ENCODE measurements around the gene CFD.
"Not testable (repeated sequence)": the region's sequence is repeated elsewhere in the genome, so short reads cannot be mapped to it uniquely, and the experiment has no call there.

CFD gene

DNA sequence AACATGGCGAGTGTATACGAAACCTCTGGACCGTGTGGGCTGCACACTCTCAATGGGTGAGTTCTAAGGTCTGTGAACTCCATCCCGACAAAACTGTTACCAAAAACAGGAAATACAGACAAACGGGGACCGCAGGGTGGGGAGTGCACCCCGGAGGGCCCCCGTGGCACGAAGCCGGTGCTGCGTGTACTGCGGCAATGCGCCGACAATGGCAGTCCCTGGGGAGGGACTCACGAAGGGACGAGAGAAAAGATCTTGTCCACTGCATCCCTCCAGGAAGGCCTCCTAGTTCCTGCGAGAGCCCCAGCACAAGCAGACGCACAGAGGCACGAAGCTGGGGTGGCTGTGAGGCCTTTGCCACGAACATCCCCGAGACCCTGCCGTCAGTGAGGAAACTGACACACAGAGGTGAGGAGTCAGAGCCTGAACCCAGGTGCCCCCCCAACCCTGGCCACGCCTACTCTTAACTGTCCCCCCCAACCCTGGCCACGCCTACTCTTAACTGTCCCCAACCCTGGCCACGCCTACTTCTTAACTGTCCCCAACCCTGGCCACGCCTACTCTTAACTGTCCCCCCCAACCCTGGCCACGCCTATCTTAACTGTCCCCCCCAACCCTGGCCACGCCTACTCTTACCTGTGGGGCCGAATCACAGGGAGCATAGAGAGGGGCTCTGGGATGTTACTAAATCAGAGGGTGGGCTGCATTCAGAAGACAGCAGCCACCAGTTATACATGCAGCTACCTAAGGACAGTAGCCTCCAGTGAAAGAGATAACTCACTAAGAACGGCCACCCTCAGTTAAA is 29.3 kb downstream of the CFD start:
- no peak for DNase-seq (ENCODE audit: low spot score)

DNA sequence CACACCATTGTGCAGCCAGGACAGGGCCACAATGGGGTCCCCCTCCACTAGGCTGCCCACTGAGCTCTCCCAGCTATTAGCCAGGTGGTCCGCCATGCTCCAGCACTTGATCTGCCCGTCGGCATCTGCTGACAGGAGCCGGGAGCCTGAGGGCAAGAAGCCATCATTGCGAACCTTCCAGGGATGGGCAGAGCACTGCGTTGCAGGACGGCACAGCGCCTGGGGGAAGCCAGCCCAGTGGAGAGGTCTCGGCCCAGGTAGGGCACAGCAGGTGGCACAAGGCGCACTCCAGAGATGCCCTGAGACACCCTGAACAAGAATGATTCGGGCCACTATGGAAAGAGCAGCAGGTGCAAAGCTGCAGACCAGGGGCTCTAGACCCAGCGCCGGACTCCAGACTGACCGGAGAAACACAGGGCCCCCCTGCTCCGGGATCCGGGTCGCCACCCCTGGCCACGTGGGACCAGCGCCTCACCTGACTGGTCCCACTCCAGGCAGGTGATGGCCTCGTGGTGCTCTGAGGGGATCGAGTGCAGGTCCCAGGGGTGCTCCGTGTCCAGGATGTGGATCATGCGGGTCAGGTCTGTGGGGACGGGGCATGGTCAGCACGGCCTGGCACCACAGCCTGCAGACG is 30.3 kb downstream of the CFD start:
- DNase-seq (ENCODE audit: low spot score) = no peak

DNA sequence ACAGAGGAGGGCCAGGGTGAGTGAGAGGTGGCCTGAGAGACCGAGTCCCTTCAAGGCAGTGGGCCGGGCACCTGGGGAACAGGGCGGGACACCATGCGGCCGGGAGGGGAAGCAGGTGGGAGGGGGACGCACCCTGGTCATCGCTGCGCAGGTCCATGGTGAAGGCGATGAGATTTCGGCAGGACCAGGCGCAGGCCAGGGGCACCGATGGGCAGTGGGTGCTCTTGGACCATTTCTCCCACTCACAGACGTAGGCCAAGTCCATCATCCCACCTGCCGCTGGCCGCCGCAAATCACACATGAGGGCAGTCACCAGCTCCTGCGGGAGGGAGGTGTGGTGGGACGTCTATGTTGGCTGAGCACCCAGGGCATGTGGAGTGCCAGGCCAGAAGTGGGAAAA is 31.4 kb downstream of the CFD start:
- no peak for DNase-seq (ENCODE audit: low spot score)

DNA sequence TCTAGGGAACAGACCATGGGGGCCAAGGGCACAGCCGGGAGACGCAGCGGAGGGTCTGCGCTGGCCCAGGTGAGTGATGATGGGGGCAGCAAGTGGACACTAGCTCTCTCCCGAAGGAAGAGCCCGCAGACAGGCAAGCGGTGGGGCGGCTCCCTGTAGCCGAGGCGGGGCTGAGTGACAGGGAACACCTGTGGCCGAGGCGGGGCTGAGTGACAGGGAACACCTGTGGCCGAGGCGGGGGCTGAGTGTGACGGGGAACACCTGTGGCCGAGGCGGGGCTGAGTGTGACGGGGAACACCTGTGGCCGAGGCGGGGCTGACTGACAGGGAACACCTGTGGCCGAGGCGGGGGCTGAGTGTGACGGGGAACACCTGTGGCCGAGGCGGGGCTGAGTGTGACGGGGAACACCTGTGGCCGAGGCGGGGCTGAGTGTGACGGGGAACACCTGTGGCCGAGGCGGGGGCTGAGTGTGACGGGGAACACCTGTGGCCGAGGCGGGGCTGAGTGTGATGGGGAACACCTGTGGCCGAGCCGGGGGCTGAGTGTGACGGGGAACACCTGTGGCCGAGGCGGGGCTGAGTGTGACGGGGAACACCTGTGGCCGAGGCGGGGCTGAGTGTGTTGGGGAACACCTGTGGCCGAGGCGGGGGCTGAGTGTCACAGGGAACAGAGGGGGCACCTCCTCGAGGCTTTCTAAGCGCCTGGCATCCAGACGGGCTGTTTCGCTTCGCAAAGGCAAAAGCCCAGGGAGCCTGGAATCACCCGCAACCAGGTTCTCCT is 32.1 kb downstream of the CFD start:
- DNase-seq (ENCODE audit: low spot score) = not testable (repeated sequence)

DNA sequence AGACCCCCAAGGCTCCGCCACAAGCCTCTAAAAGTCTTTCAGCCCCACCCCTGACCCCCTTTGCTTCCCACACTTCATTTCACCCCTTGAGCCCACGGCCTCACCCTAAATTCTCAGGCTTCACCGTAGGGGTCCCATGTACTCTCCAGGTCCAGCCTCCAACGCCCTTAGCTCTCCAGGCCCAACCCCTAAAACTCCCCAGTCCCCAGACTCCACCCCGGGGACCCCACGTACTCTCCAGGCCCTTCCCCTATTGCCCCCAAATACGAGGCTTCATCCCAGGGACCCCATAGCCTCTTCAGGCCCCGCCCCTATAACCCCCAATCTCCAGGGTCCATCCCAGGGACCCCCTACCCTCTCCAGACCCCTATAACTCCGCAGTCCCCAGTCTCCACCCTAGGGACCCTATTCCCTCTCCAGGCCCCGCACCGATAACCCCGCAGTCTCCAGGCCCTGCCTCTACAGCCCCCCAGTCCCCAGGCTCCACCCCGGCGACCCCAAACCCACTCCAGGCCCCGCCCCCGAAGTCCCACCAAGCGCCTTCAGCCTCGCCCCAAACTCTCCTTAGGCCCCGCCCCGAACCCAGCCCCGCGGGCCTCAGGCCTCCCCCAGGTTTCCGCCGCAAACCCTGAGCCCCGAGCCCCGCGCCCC is 32.9 kb downstream of the CFD start:
- DNase-seq (ENCODE audit: low spot score) = no peak

DNA sequence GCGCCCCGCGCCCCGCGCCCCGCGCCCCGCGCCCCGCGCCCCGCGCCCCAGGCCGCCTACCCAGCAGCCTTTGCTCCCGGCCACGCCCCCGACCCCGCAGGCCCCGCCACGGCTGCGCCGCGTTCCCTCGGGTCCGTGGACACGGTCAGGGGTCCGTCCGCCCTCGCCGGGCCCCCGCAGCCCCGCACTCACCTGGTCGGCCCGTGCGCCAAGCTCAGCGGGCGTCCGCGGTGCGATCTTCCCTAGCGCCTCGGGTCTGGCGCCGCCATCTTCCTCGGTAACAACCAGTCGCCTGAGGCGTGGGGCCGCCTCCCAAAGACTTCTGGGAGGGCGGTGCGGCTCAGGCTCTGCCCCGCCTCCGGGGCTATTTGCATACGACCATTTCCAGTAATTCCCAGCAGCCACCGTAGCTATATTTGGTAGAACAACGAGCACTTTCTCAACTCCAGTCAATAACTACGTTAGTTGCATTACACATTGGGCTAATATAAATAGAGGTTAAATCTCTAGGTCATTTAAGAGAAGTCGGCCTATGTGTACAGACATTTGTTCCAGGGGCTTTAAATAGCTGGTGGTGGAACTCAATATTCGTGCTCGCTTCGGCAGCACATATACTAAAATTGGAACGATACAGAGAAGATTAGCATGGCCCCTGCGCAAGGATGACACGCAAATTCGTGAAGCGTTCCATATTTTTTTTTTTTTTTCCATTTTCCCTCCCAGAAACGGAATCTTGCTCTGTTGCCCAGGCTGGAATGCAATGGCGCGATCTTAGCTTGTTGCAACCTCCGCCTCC is 33.6 kb downstream of the CFD start, which contains the start of the genes MED16 and RNU6-9:
MED16 (minus strand) TSS at position 294 of the 796 bp plus-strand sequence. CDS start 2,056 bp downstream, outside the sequence.
RNU6-9 (plus strand) TSS at position 591 of the 796 bp plus-strand sequence.
- DNase-seq (ENCODE audit: low spot score) = peak; percentile 93

DNA sequence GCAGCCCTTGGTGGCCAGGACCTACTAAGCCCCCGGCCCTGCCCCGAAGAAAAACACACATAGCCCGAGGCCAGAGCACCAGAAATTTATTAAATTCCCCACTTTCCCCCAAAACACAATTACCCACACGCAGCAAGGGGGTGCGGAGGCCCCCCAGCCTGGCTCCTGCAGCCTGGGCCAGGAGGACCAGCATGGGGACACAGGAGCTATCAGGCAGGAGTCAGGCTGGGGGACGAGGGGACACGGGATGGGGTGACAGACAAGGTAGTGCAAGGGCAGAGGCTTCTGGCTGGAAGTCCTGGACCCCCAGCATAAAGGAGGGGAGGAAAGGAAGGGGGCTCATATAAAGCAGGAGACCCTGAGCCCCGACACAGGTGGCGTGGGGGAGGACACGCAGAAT is 37.0 kb downstream of the CFD start:
- no peak for DNase-seq (ENCODE audit: low spot score)

DNA sequence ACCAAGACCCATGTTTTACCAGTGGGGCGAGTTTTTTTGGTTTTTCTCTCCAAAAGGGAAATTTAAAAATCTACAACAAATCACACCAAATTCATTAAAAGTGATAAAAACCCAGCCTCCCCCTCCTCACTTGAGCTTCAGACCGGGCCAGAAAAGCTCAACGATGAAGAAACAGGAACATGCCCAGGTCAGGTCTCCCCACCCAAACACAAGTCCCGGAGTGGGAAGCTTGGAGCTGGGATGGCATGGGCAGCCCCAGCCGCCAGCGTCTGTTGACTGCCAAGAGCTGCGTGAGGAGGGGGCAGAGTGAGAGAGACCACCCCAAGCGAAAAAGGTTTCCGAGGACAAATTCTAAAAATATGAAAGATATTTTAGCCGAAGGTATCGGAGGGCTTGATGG is 37.5 kb downstream of the CFD start:
- DNase-seq (ENCODE audit: low spot score) = no peak

DNA sequence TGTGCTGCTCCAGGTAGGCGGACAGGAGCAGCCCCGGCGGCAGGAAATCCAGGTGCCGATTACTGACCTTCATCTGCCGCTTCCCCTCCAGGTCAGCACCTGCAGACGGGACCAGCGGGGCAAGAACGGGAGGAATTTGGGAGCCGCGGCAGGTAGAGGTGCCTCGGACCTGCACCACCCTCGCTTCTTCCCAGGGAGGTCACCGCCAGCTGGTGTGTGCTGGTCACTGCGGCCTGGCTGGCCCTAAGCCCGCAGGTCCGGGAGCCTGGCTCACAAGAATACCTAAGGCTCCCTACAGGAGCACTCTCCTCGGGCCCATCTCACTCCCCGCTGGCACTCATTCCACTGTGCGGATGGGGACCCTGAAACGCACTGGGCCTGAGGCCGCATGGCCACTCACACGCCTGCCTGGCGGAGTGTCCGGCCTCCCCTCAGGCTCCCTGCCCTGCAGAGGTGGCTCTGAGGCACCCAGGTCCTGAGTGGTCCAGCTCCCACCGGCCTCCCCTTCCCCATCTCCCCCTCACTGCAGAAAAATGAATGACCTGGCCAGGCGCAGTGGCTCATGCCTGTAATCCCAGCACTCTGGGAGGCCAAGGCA is 38.1 kb downstream of the CFD start:
- DNase-seq (ENCODE audit: low spot score) = no peak

DNA sequence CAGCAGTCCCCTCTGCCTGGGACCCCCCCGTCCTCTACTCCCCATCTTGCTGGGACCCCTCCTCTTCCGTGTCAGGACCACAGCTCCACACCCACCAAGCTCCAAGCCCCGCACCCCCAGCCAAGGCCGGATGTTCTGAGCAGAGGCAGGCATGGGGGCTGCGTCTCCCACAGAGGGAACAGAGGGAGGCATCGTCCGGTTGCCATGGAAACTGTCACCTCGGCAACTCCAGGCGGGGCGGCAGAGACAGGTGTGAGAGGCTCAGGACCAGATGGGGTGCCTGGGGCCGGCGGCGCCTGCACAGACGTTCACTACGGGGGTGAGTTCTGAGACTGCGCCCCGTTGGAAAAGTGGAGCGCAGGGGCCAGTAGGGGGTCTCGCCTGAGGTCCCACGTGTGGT is 39.2 kb downstream of the CFD start:
- no peak for DNase-seq (ENCODE audit: low spot score)

DNA sequence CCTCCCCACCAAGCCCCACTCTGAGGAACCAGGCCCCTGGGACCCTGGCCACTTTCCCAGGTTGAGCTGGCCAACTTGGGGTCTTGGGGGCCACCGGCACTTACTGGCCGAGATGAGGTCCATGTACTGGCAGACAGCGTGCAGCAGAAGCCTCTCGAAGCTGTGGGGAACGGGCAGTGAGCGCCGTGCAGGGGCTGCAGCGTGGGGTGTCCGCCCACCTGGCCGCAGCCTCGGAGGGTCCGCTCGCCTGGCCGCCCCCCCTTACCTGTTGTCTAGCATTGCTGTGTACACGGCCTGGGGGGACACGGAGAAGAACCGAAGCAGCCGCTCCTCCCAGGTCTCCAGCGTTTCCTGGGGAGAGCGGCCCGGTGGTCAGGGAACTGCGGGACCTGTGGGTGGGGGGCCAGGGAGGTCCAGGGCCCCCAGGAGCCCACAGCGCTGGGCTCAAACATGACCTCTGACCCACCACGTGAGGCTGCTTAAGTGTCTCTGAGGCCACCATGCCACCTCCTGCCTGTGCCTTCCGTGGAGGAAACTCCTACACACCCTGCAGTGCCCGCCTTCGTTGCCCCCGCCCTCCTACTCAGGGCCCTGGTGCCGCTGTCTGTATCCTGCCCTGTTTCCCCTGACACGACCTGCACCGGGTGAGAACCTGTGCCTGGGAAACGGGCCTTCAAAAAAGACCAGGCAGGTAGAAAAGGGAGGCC is 40.0 kb downstream of the CFD start:
- DNase-seq (ENCODE audit: low spot score) = no peak

DNA sequence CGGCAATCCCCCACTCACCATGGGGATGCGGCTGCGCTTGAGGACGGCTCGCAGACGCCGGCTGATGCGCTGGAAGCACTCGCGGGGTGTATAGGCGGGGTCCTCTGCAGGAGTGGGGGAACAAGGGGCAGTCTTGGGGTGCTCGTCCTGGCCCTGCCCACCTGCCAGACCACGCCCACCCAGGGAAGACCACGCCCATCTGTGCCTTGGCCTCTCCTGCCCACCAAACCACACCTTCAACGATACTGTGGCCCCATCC is 40.5 kb downstream of the CFD start:
- DNase-seq (ENCODE audit: low spot score) = no peak

DNA sequence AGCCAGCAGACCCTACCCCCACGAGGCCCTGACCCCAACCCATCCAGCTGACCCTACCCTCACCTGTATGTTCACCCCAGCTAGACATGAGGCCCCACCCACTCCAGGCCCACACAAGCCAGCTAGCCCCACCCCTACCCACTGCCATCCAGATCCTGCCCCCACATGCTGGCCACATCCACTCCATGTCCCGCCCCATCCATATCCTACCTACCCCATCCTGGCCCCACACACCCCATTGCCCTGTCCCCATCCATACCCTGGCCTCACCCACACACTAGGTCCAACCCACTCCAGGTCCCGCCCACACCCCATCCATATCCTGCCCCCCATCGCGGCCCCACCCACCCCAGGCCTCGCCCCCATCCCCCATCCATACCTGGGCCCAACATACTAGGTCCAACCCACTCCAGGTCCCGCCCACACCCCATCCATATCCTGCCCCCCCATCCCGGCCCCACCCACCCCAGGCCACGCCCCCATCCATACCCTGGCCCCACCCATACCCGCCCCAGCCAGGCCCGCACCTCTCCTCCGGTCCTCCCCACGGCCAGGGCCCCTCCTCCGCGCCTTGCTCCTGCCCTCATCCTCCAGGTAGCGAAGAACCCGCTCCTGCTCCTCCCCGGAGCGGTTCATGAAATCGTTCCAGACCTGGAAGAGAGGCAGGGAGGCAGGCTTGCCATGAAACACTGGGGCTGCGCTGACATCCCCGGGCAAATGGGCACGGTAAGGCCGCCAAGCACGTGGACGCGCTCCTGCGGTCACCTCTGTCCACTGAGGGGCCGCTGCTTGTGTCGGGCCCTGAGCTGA is 41.0 kb downstream of the CFD start:
- no peak for DNase-seq (ENCODE audit: low spot score)

DNA sequence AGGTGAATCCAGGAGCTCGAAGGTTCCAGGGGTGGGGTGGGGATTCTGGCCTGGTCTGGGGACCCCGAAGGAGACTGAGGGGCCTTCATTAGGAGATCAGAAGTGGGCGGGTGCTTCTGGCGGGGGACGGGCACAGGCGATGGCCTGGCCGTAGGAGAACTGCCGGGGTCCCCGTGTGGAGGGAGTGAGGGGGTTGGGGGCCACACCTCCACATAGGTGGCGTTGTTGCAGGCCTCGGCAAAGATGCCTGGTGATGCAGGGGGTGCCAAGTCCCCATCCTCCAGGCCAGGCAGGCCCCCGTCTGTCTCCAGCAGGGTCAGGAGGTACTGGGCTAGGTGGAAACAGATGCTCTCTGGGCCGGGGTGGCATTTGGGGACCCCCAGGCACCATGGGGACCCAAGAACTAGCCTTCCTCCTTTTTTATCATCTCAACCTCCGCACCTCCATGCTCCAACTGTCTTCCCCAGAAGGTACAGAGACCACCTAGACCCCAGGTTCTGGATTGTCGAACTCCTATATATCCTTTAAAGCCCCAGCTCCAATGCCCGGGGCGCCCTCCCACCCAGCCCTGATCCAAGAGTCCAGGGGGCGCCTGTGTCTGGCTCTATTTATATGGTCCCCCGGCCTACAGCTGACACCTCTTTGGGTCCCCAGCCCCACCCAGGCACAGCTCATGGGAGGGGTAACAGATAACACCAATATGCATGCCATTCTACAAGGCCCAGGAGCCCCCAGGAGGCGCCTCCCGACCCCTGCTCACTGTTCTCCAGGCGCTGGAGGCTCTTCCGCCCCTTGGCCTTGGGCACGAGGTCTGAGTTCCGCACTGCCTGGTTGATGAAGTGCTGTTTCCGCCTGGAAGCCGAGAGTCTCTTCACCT is 42.0 kb downstream of the CFD start:
- DNase-seq (ENCODE audit: low spot score) = no peak

DNA sequence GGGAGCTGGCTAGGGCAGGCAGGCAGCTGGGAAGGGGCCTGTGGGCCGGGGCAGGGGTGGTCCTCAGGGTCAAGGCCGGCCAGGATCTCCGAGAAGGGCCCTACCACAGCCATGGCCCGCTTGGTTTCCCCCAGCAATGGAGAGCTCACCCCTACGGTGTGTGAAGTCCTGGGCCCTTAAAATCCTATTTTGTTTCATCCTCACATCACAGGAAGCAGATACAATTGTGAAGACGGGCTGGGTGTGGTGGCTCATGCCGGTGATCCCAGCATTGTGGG is 42.6 kb downstream of the CFD start:
- no peak for DNase-seq (ENCODE audit: low spot score)

DNA sequence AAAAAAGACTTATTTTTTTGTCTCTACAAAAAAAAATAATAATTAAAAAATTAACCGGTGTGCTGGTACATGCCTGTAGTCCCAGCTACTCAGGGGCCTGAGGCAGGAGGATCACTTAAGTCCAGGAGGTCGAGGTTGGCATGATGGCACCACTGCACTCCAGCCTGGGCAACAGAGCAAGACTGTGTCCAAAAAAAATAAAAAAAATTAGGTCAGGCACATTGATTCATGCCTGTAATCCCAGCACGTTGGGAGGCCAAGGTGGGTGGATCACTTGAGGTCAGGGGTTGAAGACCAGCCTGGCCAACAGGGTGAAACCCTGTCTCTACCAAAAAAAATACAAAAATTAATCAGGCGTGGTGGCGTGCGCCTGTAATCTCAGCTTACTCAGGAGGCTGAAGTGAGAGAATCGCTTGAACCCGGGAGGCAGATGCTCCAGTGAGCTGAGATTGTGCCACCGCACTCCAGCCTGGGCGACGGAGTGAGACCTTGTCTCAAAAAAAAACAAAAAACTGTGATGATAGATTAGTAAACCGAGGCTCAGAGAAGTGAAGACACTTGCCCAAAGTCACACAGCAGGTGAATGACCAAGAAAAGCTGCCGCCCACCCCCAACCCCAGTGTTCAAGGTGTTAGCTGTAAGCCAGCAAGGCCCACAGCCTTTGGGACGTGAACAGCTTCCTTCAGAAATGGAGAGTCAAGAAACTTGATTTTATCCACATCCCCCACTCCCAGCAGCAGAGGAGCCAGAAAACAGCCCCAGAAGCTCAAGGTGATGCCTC is 43.2 kb downstream of the CFD start:
- DNase-seq (ENCODE audit: low spot score) = no peak

DNA sequence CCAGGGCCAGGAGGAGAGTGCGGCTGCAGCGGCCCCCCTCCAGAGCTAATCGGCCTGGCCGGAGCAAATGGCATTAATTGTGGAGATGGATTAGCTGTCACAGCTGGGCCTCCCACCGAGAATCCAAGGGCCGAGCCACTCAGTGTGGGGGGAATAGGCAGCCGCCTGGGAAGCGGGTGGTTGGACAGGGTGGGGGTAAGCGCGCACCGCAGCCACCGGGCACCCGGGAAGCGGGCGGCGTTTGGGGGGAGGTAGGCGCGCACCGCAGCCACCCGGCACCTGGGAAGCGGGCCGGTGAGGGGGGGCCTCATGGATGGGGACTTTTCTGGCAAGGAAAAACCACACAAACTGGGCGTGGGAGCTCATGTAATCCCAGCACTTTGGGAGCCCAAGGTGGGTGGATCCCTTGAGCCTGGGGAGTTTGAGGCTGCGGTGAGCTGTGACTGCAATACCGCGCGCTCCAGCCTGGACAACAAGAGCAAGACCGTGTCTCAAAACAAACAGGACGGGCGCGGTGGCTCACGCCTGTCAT is 43.9 kb downstream of the CFD start:
- DNase-seq (ENCODE audit: low spot score) = no peak

DNA sequence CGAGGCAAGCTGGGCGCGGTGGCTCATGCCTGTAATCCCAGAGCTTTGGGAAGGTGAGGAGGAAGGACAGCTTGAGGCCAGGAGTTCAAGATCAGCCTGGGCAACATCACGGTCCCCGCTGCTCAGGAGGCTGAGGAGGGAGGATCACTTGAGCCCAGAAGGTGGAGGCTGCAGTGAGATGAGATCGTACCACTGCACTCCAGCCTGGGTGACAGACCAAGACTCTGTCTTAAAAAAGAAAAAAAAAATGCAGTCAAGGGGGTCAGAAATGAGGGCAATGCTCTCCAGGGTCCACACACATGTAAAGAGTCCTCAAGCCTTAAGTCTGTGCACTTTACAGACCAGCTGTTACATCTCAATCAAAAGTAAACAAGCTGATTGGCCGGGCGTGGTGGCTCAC is 45.1 kb downstream of the CFD start:
- DNase-seq (ENCODE audit: low spot score) = no peak

All from CD4-positive, alpha-beta T cell treated with Interleukin-2 at 100 ng/mL for 4 hours (primary cell).